NK-92 treated with Interleukin-12 subunit alpha and Interleukin-12 subunit beta, amount 100 ng/mL, for 24 hours (cell line): ENCODE measurements around the gene GBX1.

ENCODE experiments used
- DNase-seq: peaks from one replicate; lab custom pipeline; 2025; lab: John Stamatoyannopoulos, UW

The GBX1 gene

GRCh38 chr7:151193203-151193978, 25.9 kb upstream of the GBX1 start:
- no peak for DNase-seq

GRCh38 chr7:151192002-151192539, 24.6 kb upstream of the GBX1 start:
- DNase-seq: no peak

GRCh38 chr7:151191544-151191943, 24.1 kb upstream of the GBX1 start:
- DNase-seq: no peak

- no peak for DNase-seq
Measured at GRCh38 chr7:151189038-151189437, 21.5 kb upstream of the GBX1 start.

- DNase-seq: no peak
Measured at GRCh38 chr7:151188252-151188542, 20.7 kb upstream of the GBX1 start.

- DNase-seq: no peak
Measured at GRCh38 chr7:151187409-151188251, 20.1 kb upstream of the GBX1 start.

GRCh38 chr7:151186640-151187408, 19.3 kb upstream of the GBX1 start, which contains the start of gene ASB10:
TSS of gene ASB10 (minus strand) at chr7:151187250. CDS start at chr7:151187130, 120 bp downstream.
- DNase-seq: no peak

GRCh38 chr7:151185762-151186639, 18.5 kb upstream of the GBX1 start:
- DNase-seq: no peak

- no peak for DNase-seq
Measured at GRCh38 chr7:151181011-151181431, 13.5 kb upstream of the GBX1 start.

- DNase-seq: no peak
Measured at GRCh38 chr7:151179946-151180345, 12.5 kb upstream of the GBX1 start.

GRCh38 chr7:151179287-151179860, 11.9 kb upstream of the GBX1 start:
- DNase-seq: no peak

GRCh38 chr7:151178831-151179230, 11.3 kb upstream of the GBX1 start:
- DNase-seq: no peak

- DNase-seq: no peak
Measured at GRCh38 chr7:151178236-151178635, 10.7 kb upstream of the GBX1 start.

GRCh38 chr7:151177310-151177709, 9.8 kb upstream of the GBX1 start:
- no peak for DNase-seq

GRCh38 chr7:151176401-151176800, 8.9 kb upstream of the GBX1 start:
- no peak for DNase-seq

GRCh38 chr7:151175793-151176311, 8.4 kb upstream of the GBX1 start:
- no peak for DNase-seq

GRCh38 chr7:151175047-151175792, 7.7 kb upstream of the GBX1 start:
- no peak for DNase-seq

- no peak for DNase-seq
Measured at GRCh38 chr7:151174246-151175046, 7.0 kb upstream of the GBX1 start.
